DND-41 (cell line): ENCODE measurements around the gene USP7.

Source experiments
- ATAC-seq: fragments of 200-7000 bp; cut with Tn5 transposase; 3 replicates; pipeline ENCODE4 v1.9.1; 2021; ENCODE audit warnings: low read depth; ENCODE audit not compliant: insufficient read depth
- DNase-seq: peaks from one replicate; pipeline ENCODE4 v3.0.0-alpha.2; 2020
- H2AFZ ChIP-seq: 2 replicates; pipeline ENCODE4 v1.6.0; 2012; ENCODE audit warnings: low read depth, low read length
- H3K27ac ChIP-seq: 2 replicates; pipeline ENCODE4 v1.5.1; 2012; ENCODE audit warnings: low read length, inconsistent platforms
- H3K27me3 ChIP-seq: fragments of 200-600 bp; sonication (generic); 2 replicates; pipeline ENCODE4 v1.6.0; 2012; ENCODE audit warnings: low read length, mild to moderate bottlenecking, inconsistent platforms; ENCODE audit not compliant: insufficient read depth, poor library complexity
- H3K36me3 ChIP-seq: 2 replicates; pipeline ENCODE4 v1.5.1; 2012; ENCODE audit warnings: low read length, inconsistent platforms; ENCODE audit not compliant: insufficient read depth
- H3K4me1 ChIP-seq: 2 replicates; pipeline ENCODE4 v1.5.1; 2012; ENCODE audit warnings: mild to moderate bottlenecking, low read length; ENCODE audit not compliant: insufficient read depth
- H3K4me2 ChIP-seq: 2 replicates; pipeline ENCODE4 v1.6.0; 2012; ENCODE audit warnings: mild to moderate bottlenecking, moderate library complexity, low read length, inconsistent platforms; ENCODE audit not compliant: insufficient read depth
- H3K4me3 ChIP-seq, 2 experiments: fragments of 200-600 bp in 1 of 2; shearing (Covaris generic) in 1 of 2; 2 replicates each; pipeline ENCODE4 v1.5.1; 2012 to 2016; ENCODE audit warnings: inconsistent platforms in 2 of 2, low read length in 2 of 2, mild to moderate bottlenecking in 2 of 2, low read depth in 1 of 2, moderate library complexity in 1 of 2
- H3K79me2 ChIP-seq: 2 replicates; pipeline ENCODE4 v1.6.0; 2012; ENCODE audit warnings: low read length, inconsistent platforms; ENCODE audit not compliant: insufficient read depth
- H3K9ac ChIP-seq: 2 replicates; pipeline ENCODE4 v1.6.0; 2012; ENCODE audit warnings: low read depth, mild to moderate bottlenecking, inconsistent platforms, low read length, moderate library complexity
- H3K9me3 ChIP-seq: 2 replicates; pipeline ENCODE4 v1.5.1; 2012; ENCODE audit warnings: low read length, moderate library complexity, mild to moderate bottlenecking, inconsistent platforms; ENCODE audit not compliant: insufficient read depth, severe bottlenecking
- H4K20me1 ChIP-seq: 2 replicates; pipeline ENCODE4 v1.6.0; 2012; ENCODE audit warnings: low read length; ENCODE audit not compliant: insufficient read depth
- EZH2 ChIP-seq: IDR thresholded peaks from 3 replicates; pipeline ENCODE4 v1.6.1; 2012; ENCODE audit warnings: borderline replicate concordance, low read depth, mild to moderate bottlenecking, moderate library complexity, low read length, inconsistent platforms; ENCODE audit not compliant: severe bottlenecking
- TF ChIP-seq, protein P1 (sequence below): IDR thresholded peaks from 2 replicates; pipeline ENCODE4 v1.5.1; 2012; ENCODE audit warnings: borderline replicate concordance, low read length, moderate library complexity, mild to moderate bottlenecking; ENCODE audit not compliant: poor library complexity, severe bottlenecking; ENCODE audit errors: extremely low read depth

The USP7 gene

DNA sequence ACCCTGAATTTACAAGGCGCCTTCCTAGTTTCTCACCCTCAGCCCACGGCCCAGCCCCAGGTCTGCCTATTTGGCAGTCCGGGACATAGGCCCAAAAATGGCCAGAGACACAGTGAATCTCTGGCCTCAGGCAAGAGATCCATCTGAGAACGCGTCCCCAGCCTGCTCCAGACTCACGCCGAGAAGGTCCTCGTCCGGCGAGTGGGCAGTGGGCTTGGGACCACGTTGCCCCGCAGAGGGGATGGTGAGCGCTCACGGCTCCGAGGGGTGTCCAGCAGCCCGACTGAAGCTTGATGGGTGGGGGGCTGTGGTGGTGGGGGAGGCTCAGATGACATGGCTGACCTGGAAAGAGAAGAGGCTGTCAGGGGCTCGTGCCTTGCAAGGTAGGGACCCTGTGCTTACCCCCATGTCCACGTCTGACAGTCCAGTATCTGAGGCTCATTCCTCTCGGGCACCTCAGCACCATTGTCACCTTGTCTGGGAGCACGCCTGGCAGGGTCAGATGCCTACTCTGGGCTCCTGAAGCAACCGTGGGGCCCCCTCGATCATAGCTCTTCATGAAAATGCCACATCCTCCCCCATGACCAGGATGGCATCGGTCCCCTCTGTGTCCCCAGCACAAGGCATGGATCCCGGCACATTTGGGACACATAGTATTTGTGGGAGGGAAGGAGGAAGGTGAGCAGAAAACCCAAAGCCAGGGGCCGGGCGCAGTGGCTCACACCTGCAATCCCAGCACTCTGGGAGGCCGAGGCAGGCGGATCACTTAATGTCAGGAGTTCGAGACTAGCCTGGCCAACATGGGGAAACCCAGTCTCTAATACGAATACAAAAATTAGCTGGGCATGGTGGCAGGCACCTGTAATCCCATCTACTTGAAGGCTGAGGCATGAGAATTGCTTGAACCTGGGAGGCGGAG lies 104.5 kb downstream of the USP7 start:
- peaks cover 90% of the 10 kb centered on the region for H4K20me1 ChIP-seq

DNA sequence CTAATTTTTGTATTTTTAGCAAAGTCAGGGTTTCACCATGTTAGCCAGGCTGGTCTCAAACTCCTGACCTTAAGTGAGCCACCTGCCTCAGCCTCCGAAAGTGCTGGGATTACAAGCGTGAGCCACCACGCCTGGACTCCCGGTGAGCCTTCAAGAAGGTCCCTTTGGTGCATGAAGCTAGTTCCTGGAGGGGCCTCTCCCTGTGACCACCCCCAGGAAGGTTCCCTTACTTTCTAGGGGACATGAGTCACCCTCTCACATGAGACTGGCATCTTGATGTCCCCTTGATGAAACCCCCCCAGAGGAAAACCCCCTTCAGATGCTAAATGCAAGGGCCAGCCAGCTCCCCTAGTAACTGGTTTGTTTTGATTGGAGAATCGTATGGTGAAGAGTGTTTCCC lies 107.7 kb downstream of the USP7 start:
- ATAC-seq = no peak
- Histone ChIP-seq H3K27me3 (no peaks in the 10 kb centered on the region), H3K4me3 (no peak overlapping the region), H3K36me3 (peaks cover 91% of the 10 kb centered on the region), H3K4me2 (no peak overlapping the region), H3K4me1 (peaks cover 14% of the 10 kb centered on the region; the same call in 1 of the 2 replicates), H3K9me3 (no peaks in the 10 kb centered on the region), H3K79me2 (peaks cover 91% of the 10 kb centered on the region), H3K9ac (no peak overlapping the region), H4K20me1 (peaks cover 82% of the 10 kb centered on the region), H3K27ac (no peak overlapping the region), H2AFZ (no peak overlapping the region)
- TF ChIP-seq EZH2 = no peak
- TF ChIP-seq, protein P1, sequence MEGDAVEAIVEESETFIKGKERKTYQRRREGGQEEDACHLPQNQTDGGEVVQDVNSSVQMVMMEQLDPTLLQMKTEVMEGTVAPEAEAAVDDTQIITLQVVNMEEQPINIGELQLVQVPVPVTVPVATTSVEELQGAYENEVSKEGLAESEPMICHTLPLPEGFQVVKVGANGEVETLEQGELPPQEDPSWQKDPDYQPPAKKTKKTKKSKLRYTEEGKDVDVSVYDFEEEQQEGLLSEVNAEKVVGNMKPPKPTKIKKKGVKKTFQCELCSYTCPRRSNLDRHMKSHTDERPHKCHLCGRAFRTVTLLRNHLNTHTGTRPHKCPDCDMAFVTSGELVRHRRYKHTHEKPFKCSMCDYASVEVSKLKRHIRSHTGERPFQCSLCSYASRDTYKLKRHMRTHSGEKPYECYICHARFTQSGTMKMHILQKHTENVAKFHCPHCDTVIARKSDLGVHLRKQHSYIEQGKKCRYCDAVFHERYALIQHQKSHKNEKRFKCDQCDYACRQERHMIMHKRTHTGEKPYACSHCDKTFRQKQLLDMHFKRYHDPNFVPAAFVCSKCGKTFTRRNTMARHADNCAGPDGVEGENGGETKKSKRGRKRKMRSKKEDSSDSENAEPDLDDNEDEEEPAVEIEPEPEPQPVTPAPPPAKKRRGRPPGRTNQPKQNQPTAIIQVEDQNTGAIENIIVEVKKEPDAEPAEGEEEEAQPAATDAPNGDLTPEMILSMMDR = no peak
- DNase-seq = no peak

More for the DNA sequence above, 104.5 kb downstream of the USP7 start:
- ATAC-seq (no peak), DNase-seq (no peak)
- Histone ChIP-seq H3K79me2 (peaks cover 98% of the 10 kb centered on the region), H3K4me1 (peaks cover 43% of the 10 kb centered on the region), H3K36me3 (peaks cover 90% of the 10 kb centered on the region), H3K9me3 (no peaks in the 10 kb centered on the region), H3K9ac (no peak overlapping the region), H2AFZ (no peak overlapping the region), H3K27me3 (no peaks in the 10 kb centered on the region), H3K4me3 (no peak overlapping the region), H3K4me2 (no peak overlapping the region; the same call in 1 of the 2 replicates), H3K27ac (peak overlapping the region; percentile 18; the same call in 1 of the 2 replicates)
- TF ChIP-seq, protein P1 = no peak
- TF ChIP-seq EZH2 = no peak

DNA sequence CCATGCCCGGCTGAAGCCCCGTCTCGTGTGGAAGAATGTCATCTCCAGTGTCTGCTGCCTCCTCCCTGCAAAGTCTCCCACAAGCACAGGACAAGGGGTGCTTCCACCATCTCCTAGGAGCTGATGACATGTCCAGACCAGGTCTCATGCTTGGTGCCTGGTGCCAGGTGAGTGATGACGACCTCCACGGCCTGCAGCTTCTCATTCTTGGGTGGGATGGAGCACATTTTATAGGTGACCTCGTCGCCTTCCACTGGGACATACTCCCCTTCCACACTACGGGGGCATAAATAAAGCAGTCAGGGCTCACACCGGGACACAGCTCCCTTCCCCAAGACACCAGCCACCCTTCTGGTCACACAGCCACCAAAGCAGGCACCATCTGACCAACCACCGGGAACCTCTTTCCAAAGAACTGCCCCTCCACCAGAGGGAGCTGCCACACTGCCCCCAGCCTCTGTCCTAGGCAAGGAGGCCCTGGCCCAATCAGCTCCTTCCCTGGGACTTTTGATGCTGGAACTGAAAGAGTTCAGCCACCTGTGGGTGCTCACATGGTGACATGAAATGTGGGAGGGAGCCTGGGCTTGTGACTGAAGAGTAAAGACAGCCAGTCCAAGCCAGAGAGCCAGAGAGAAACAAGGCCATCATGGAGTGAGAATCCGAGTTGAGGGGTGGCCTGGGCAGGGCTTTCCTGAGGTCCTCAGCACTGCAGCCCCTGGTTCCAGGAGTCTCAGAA lies 108.5 kb downstream of the USP7 start:
- Histone ChIP-seq H3K4me3 (no peak overlapping the region), H3K79me2 (peaks cover 89% of the 10 kb centered on the region), H3K4me2 (no peak overlapping the region), H4K20me1 (peaks cover 80% of the 10 kb centered on the region), H2AFZ (no peak overlapping the region), H3K9ac (no peak overlapping the region), H3K9me3 (no peaks in the 10 kb centered on the region), H3K4me1 (peaks cover 15% of the 10 kb centered on the region; the same call in 1 of the 2 replicates), H3K27ac (no peak overlapping the region), H3K36me3 (peaks cover 93% of the 10 kb centered on the region), H3K27me3 (no peaks in the 10 kb centered on the region)
- peak; percentile 41 for DNase-seq
- ATAC-seq = peak; percentile 13; the same call in 1 of the 3 replicates
- TF ChIP-seq, protein P1 = peak; percentile 49
- TF ChIP-seq EZH2 = no peak
